ES-I3 (cell line): Measurements from ENCODE around the gene RASGRF1.
"Not testable (repeated sequence)": the region's sequence is repeated elsewhere in the genome, so short reads cannot be mapped to it uniquely, and the experiment has no call there.

Source experiments
- H3K36me3 ChIP-seq: 2 replicates; pipeline ENCODE4 v1.6.1; 2013; ENCODE audit warnings: mild to moderate bottlenecking, low read length, control low read depth, moderate library complexity; ENCODE audit not compliant: insufficient read depth
- H3K4me1 ChIP-seq: 2 replicates; pipeline ENCODE4 v1.6.1; 2013; ENCODE audit warnings: mild to moderate bottlenecking, control low read depth, low read length; ENCODE audit not compliant: insufficient read depth
- H3K9ac ChIP-seq: 2 replicates; pipeline ENCODE4 v1.6.1; 2013; ENCODE audit warnings: low read depth, mild to moderate bottlenecking, low read length, moderate library complexity
- H3K9me3 ChIP-seq: 2 replicates; pipeline ENCODE4 v1.6.1; 2013; ENCODE audit warnings: mild to moderate bottlenecking, low read length, moderate library complexity; ENCODE audit not compliant: control insufficient read depth, insufficient read depth

RASGRF1 gene

GRCh38 chr15:79007066-79007465, 83.5 kb downstream of the RASGRF1 start:
- Histone ChIP-seq H3K9ac (no peak overlapping the region), H3K9me3 (no peaks in the 10 kb centered on the region), H3K4me1 (peaks cover 12% of the 10 kb centered on the region; the same call in 1 of the 2 replicates), H3K36me3 (no peaks in the 10 kb centered on the region)

GRCh38 chr15:79006071-79006470, 84.5 kb downstream of the RASGRF1 start:
- Histone ChIP-seq H3K4me1 (peaks cover 12% of the 10 kb centered on the region; the same call in 1 of the 2 replicates), H3K36me3 (no peaks in the 10 kb centered on the region), H3K9me3 (no peaks in the 10 kb centered on the region), H3K9ac (no peak overlapping the region)

- no peaks in the 10 kb centered on the region for H3K9me3 ChIP-seq
- no peaks in the 10 kb centered on the region for H3K36me3 ChIP-seq
- H3K9ac ChIP-seq, result no peak overlapping the region
- H3K4me1 ChIP-seq, result peaks cover 12% of the 10 kb centered on the region; the same call in 1 of the 2 replicates
These were observed 86.2 kb downstream of the RASGRF1 start for GRCh38 chr15:79004336-79004735.

- Histone ChIP-seq H3K9ac (no peak overlapping the region), H3K9me3 (no peaks in the 10 kb centered on the region), H3K4me1 (peaks cover 12% of the 10 kb centered on the region; the same call in 1 of the 2 replicates), H3K36me3 (no peaks in the 10 kb centered on the region)
These were observed 86.7 kb downstream of the RASGRF1 start for GRCh38 chr15:79003896-79004295.

- no peaks in the 10 kb centered on the region for H3K9me3 ChIP-seq
- H3K9ac ChIP-seq, result no peak overlapping the region
- no peaks in the 10 kb centered on the region for H3K36me3 ChIP-seq
- peaks cover 12% of the 10 kb centered on the region; the same call in 1 of the 2 replicates for H3K4me1 ChIP-seq
These were observed 87.3 kb downstream of the RASGRF1 start for GRCh38 chr15:79003301-79003700.

GRCh38 chr15:79002581-79002980, 88.0 kb downstream of the RASGRF1 start:
- H3K9me3 ChIP-seq, result no peaks in the 10 kb centered on the region
- H3K4me1 ChIP-seq, result peaks cover 12% of the 10 kb centered on the region; the same call in 1 of the 2 replicates
- H3K9ac ChIP-seq, result no peak overlapping the region
- no peaks in the 10 kb centered on the region for H3K36me3 ChIP-seq

GRCh38 chr15:78999636-79000035, 90.9 kb downstream of the RASGRF1 start:
- H3K36me3 ChIP-seq, result no peaks in the 10 kb centered on the region
- peaks cover 10% of the 10 kb centered on the region; the same call in 1 of the 2 replicates for H3K4me1 ChIP-seq
- no peaks in the 10 kb centered on the region for H3K9me3 ChIP-seq
- H3K9ac ChIP-seq, result no peak overlapping the region

- Histone ChIP-seq H3K9me3 (no peaks in the 10 kb centered on the region), H3K9ac (no peak overlapping the region), H3K36me3 (no peaks in the 10 kb centered on the region), H3K4me1 (peaks cover 3% of the 10 kb centered on the region; the same call in 1 of the 2 replicates)
These were observed 92.1 kb downstream of the RASGRF1 start for GRCh38 chr15:78998526-78998925.

GRCh38 chr15:78997981-78998499, 92.5 kb downstream of the RASGRF1 start:
- Histone ChIP-seq H3K36me3 (no peaks in the 10 kb centered on the region), H3K9ac (no peak overlapping the region), H3K9me3 (no peaks in the 10 kb centered on the region), H3K4me1 (peaks cover 3% of the 10 kb centered on the region; the same call in 1 of the 2 replicates)

- no peaks in the 10 kb centered on the region for H3K36me3 ChIP-seq
- H3K4me1 ChIP-seq, result peaks cover 3% of the 10 kb centered on the region; the same call in 1 of the 2 replicates
- no peak overlapping the region for H3K9ac ChIP-seq
- no peaks in the 10 kb centered on the region for H3K9me3 ChIP-seq
These were observed 93.7 kb downstream of the RASGRF1 start for GRCh38 chr15:78996894-78997275.

GRCh38 chr15:78995921-78996893, 94.4 kb downstream of the RASGRF1 start:
- Histone ChIP-seq H3K9ac (no peak overlapping the region), H3K9me3 (no peaks in the 10 kb centered on the region), H3K36me3 (no peaks in the 10 kb centered on the region), H3K4me1 (peaks cover 3% of the 10 kb centered on the region; the same call in 1 of the 2 replicates)

- H3K36me3 ChIP-seq, H3K4me1 ChIP-seq, H3K9ac ChIP-seq, H3K9me3 ChIP-seq: not testable (repeated sequence)
These were observed 95.4 kb downstream of the RASGRF1 start for GRCh38 chr15:78995161-78995560.

- no peak overlapping the region for H3K9ac ChIP-seq
- H3K4me1 ChIP-seq, result peaks cover 3% of the 10 kb centered on the region; the same call in 1 of the 2 replicates
- H3K9me3 ChIP-seq, result no peaks in the 10 kb centered on the region
- no peaks in the 10 kb centered on the region for H3K36me3 ChIP-seq
These were observed 96.5 kb downstream of the RASGRF1 start for GRCh38 chr15:78993931-78994530.

GRCh38 chr15:78993257-78993930, 97.2 kb downstream of the RASGRF1 start:
- Histone ChIP-seq H3K4me1 (peaks cover 4% of the 10 kb centered on the region; the same call in 1 of the 2 replicates), H3K9ac (no peak overlapping the region), H3K36me3 (no peaks in the 10 kb centered on the region), H3K9me3 (no peaks in the 10 kb centered on the region)
